IPS DF 4.7 (cell line): ENCODE measurements around the gene MAP2.

ENCODE experiments used
- DNase-seq: peaks from one replicate; pipeline ENCODE4 v3.0.0-alpha.2; 2013; ENCODE audit warnings: low spot score; ENCODE audit errors: extremely low read depth

MAP2 gene

DNA sequence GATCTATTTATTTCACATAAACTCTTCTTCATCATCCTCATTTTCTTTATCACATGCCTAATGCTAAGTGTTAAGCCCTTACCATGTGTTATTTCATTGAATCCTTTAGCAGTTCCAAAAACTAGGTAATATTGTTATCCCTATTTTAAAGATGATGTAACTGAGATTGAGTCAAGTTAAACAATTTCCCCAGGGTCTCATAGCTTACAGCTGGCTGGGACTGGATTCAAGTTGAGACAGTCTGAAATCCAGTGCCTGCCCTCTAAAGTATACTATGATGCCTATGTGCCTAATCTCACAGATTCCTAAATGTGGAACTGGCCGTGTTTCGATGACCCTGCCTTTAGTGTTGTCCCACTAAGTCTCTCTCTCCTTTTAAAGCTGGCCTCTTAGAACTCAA, 108.5 kb downstream of the MAP2 start:
- DNase-seq = no peak

DNA sequence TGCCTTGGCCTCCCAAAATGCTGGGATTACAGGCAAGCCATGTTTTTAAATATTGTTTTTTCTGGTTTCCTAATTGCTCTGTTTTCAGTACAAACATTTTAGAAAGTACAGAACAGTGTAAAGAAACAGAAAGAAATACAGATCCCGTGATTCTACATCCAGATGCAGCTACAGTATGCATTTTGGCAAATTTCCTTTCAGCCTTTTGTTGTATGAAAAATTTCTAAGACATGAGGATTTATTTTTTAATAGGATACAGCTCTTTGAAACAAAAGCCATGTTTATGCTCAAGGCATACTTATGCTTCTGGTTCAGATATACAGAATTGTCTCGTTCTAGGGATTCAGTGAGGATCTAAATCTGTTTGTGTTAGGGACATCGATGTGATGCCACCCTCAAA, 109.5 kb downstream of the MAP2 start:
- no peak for DNase-seq

DNA sequence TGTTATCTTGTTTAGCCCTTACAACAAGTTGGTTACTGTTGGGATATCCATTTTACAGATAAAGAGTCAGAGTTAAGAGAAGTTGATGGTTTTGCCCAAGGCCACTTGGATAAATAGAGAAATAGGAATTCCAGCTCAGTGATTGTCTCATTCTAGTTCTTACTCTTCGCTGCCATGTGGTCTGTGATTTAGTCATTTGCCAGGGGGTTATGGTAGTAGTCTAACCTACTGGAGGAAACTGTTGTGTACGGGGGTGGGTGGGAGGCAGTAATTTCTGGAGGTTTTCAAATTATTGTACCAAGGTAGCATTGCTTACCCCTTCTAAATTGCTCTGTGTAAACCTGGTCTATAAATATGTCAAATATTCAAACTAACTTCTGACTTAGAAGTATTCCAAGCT, 110.4 kb downstream of the MAP2 start:
- DNase-seq = no peak

DNA sequence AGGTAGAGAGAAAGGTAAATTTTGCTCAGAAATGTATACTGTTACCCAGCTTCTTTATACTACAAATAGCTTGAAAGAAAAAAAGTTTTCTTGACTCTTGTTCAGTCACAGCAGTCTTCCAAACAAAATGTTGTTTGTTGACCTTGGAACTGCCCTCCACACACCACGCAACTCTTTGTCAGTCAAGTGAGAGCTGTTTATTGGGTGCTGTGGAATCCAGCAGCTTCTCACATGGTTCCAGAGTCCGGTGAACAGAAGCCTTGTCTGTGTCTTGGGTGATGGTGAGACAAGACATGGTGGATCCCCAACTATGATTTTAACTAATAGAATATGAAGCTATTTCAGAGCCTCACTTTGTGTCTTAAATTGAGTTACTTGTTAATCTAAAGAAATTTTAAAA, 112.5 kb downstream of the MAP2 start:
- DNase-seq = no peak

DNA sequence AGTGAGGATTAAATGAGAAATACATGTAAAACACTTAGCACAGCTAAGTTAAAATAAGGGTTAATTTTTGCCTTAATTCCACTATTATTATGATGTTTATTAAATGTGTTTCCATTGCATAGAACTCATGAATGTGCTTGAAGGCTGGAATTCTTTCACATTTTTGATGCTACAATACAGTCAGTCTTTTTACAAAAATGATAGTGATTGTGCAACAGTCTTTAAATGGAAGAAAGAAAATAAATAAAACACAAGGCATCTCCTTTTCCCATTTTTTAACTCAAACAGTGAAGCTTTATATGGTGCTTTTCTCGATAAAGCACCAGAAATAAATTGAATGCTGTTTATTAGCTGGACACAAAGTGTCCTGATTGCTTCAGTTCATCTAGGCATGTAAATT, 123.9 kb downstream of the MAP2 start:
- DNase-seq = no peak

DNA sequence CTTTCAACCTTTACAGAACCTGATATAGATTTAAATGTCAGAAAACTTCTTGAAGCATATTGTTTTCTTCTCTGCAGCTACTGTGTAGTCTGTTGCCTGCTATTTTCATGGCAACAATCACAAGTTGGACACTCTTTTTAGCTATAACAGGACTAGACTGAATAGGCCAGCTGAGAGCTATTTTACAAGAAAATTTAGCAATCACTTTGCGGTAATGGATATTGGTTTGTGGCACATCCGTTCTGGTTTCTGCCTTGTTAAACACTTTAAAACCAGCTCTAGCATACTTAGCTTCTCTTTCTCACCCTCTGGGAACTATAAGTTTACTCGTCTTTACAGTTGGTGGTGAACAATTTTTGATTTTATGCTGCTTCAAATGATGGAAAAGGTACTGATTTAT, 125.7 kb downstream of the MAP2 start:
- DNase-seq = no peak

DNA sequence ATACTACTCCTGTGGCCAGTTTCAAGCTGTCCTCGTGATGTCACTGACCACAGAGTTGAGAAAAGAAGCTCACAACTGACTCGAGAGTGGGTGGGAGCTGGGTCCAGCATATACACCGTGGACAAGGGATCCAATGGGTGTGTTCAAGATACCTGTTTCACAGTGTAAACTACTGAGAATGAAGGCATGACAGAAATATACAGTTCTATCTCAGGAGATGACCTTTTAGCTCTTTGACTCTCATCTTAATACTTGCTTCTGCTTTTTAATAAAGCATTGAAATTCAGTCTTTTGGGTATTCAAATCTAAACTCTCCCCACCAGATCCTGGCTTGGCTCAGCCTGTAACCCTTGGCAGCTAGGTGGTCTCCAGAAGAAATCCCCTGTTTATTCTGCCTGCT, 130.1 kb downstream of the MAP2 start:
- DNase-seq = no peak

DNA sequence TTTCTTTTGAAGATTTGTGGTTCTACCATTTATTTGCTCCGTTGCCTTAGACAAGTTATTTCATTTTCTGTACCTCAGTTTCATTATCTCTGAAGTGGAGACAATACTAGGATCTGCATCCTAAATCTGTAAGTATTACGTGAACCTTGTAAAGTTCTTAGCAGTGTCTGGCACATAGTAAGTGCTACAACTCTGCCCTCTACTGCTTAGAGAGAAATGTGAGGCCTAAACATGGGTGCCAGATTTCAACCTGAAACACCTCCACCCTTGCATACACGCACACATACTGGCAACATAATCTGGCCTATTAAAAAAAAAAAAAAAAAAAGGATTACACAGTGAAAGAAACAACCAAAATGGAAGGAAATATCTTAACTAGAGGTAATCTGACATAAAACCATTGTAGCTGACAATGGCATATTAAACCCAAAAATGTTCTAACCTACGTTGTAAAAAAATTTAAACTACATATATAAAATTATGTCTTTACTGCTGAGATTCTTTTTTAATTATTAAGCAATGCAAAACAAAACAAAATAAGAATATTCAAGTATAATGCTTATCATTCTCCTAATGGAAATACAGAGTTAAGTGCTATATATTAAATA, 132.6 kb downstream of the MAP2 start:
- no peak for DNase-seq

DNA sequence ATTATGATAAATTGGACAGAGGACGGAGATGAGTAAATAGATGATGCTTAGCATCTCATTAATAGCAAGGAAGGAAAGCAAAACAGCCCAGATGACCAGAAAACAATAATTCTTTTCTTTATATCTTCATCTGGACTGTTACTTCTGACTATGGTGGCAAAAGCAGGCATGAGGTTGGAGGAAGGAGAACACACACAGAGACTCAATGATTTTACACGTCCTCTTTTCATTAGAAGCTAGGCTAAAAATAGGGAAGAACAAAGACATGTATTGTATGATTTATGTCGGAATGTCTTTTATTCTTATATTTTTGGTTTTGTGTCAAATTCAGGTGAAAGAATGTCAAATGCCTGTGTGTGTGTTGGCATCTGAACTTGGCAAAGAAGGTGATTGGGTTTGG, 137.1 kb downstream of the MAP2 start:
- no peak for DNase-seq

DNA sequence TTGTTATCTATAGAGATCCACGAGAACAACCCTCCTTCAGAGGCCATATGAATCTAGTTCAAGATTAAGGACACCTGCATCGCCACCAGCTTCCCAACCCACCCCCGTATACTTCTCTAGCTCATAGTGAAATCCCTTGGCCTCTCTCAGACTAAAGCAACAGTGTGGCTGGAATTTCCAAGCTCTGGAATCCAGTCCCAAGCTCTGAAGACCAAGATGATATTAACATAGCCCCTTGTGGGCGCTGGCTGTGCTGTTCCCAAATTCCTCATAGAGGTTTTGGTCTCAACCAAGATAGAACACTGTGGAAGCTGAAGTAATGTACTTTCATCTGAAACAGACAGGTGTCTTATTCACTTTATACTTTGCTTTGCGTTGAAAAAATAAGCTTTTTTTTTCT, 139.6 kb downstream of the MAP2 start:
- DNase-seq = no peak

DNA sequence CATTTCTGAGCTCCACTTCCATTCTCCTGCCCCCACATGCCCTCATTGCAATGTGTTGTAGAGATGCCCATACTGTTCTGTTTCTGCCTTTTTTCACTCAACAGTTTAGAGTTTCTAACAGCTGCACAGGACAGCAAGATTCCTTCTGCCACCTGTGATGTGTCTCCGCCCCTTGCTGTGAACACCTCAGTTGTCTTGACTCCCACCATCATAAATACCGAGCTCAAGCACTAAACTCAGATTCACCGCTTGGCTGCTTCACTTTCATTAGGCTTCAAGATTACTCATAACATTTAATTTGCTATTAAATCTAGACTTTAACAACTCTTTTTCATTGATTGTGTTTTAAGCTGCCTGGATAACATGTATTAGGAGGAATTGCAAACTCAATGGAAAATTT, 141.0 kb downstream of the MAP2 start:
- no peak for DNase-seq

DNA sequence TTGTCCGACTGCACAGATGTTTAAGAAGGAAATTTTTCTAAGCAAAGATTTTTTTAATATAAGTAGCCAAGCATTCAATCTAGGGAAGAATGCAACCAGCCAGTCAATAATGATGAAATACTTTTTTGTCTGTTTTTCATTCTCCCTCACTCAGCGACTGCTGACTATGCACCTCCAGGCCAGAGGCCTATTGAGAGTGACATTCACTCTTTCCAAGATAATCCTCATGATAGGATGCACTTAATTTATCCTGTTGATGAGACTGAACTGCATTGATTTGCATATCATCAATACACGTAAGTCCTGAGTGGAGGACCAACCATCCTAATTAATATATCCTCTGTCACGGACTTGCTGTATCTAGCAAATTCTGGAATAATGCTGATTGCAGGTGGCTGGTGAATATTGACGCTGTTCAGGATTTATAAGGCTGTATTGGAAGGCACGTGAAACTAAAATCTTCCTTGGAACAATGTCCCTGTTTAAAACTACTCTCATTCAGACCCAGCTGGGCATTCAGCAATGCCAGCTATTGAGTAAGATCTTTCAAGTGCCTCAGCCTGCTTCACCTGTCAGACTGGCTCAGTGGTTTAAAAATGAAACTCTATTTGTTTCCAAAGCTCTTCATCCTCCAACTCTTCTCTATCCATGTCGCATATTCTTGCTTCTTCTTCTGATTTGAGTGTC, 142.2 kb downstream of the MAP2 start:
- no peak for DNase-seq

DNA sequence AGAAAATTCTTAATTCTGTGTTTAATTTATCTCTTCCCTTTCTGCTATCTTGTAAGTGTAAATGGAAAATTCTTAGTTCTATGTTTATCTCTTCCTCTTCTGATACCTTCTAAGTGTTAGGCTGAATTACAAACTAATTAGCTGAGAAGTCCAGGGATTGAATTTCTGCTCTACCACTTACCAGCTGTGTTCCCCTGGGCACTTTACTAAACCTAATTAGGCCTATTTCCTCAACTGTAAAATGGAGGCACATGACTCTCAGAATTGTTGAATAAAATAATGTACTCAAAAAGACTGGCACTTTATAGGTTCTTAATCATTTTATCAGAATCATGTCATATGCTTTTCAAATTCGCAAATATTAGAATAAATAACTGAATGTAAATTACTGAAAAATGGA, 146.3 kb downstream of the MAP2 start:
- DNase-seq = no peak

DNA sequence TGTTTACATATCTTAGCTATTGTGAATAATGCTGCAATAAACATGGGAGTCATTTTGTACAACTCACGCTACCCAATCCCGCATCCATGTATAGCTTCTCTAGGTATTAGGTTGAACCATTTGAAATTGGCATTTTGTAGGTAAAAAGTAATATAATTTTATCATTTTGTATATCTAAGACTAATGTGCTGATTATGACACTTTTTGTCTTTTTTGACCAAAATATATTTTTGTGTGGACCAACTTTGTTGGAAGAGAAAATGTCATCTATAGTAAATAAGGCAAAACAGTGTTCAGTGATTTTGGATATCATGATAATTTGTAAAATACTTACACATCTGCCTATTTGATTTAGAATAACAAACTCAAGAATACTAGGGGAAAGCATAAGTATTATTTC, 150.7 kb downstream of the MAP2 start:
- DNase-seq = no peak

DNA sequence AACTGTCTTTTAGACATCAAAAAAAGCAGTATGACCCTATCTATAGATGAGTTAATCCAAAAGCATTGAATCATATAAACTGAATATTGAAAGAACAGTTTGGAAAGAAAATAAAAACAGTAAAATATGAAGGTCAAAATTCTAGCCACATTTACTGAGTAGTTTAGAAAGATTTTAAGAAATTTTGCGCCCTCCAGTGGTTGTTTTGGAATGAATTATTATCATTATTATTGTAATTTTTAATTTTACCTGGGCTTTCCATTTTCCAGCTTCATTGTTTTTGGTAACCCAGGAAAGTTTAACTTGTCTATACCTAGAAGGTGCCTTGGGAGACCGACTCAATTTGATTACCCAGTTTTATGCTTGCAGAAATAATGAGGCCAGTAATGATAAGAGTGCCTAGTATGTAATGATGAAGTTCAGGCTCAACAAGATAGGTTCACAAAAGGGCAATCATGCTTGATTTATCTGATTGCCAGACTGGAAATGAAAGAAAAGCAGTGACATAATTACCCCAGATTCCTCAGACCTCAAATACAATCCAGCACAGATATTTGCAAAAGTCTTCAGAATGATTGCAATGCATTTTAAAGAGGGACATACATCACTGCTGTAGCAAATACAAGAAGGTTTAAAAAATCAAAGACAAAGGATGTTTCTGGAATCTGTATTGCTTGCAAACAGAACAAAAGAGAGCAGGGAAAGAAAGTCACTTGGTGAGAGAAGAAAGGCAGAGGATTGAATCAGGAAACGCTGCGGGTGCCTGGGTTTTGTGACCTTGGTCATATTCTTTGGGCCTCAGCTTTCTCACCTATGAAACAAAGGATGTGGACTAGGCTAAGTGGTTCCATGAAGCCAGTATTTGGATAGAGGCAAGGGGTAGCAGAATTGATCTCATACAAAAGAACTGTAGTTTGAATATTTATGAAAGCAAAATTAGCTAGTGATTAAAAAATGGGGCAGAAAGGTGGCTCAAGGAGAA, 153.8 kb downstream of the MAP2 start:
- DNase-seq = no peak

DNA sequence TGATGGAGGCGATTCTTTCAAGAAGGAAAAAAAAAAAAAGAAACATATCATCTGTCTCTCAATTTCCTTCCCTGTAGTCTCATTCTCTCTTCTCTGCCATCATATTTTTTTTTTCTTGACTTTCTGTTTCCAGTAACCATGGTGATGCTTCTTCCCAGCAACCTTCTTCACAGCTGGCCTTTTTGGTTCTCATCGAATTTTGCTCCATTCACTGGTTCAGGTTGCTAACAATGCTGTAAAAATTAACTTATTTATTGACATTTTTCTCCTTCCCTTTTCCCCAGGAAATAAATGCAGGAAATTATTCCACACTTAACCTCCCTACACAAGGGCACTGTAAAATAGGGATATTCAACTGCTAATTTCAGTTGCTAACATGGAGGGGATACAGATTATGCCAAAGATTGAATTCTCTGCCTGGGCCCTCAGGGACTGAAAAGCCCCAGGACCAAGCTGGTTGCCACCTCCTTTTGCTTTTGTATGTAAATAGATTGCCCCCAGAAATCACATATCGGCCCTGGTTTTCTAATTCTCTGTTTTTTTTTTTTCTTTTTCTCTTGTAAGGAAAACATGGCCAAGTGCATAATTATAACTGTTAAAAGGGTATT, 154.7 kb downstream of the MAP2 start:
- DNase-seq = no peak

DNA sequence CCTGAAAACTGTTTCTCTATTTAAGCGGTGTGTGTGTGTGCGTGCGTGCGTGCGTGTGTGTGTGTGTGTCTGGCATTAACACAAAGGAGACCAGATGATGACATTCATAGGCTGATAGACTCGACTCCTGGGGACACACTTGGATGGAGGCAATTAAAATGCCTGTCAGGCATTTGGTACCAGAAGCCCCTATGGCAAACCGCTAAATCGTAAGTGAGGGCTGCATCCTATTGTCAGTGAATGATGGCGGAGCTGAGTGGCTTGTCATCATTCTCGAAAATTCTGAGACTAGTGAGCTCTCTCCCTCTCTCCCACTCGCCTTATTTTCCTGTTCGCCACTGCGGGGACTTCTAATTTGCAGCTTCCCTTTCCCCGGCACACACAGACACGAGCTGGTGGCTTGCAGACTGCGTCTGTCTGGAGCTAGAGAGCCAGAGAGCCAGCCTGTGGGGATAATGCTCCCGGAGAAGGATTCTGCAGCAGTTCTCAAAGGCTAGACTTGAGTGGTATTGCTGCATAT, 155.4 kb downstream of the MAP2 start:
- no peak for DNase-seq

DNA sequence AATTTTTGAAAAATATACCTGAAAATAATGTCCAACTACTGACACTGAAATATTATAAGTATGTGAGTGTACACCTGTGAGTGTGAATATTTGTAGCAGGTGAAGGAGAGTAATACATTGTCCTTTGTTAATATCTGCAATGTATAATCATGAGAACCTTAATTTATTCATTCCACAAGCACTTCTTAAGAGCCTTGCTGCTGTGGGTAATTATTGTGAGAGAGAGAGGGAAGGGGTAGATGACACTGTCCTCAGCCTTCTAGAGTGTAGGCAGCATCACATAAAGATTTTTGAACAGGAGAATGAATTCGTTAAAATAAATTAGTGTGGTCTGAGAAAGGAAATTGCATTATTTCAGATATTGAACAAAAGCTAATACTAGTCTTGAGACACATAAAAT, 157.2 kb downstream of the MAP2 start:
- no peak for DNase-seq

DNA sequence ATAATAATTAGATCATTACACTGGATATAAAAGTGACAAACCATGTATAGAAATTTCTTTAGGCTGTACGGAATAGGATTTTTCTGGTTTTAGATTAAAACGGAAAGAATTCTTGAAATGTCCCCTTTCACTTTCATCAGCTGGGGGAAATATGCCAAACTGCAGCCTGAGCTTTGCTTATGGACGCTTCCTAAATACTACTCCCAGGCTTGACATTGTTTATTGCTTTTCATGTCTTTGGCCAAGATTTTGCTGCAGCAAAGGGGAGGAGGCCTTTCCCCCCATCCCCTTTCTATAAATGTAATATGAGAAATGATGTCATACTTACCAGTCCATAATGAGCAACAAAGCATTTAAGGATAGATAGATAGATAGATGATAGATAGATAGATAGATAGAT, 158.4 kb downstream of the MAP2 start:
- DNase-seq = no peak

DNA sequence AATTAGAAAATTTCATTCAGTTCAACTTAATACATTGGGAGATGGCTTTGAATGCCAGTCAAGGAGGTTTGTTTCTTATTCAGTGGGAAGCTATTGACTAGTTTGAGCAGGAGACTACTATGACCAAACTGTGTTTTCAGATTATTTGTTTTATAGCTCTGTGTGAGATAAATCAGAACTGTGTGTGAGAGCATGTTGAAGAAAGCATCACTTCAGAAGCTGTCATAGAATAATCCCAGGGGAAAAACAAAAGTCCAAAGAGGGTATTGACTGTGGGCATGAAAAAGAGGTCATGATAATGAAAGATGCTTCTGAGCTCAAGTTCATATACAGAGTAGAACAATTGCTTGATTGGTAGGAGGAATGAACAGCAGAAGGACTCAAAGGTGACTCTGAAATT, 160.6 kb downstream of the MAP2 start:
- no peak for DNase-seq

DNA sequence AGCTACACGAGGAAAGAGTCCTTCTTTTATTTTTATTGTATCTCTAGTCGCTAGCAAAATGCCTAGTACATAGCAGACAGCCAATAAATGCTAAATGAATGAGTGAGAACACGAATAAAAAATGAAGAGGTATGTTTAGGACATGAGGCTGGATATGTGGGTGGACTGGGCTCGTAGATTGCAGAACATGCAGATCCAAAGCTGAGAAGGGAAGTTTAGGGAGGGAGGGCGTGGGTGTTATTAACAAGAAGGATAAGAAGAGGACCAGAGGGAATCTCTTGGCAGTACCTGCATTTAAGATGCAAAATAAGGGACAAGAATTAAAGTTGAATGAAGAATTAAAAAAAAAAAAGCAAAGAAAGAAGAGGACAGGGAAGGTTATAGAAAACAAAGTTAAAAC, 161.1 kb downstream of the MAP2 start:
- DNase-seq = no peak

DNA sequence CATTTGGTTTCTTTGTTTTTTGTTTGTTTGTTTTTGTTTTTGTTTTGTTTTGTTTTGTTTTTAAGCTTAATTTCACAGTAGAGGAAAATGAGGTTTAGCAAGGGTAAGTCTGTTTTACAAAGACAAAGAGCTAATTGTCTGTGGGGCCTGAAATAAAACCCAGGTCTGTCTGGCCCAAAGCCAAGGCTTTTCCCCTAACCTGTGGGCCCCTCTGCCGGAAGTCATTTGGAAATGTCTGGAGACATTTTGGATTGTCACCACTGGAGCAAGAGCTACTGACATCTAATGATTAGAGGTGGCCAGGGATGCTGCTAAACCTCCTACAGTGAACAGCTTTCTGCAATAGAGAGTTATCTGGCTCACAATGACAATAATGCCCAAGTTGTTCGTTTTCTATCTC, 167.2 kb downstream of the MAP2 start:
- no peak for DNase-seq
